GM19035 (cell line): ENCODE results near the gene POC5.
"Not testable (repeated sequence)": the region's sequence is repeated elsewhere in the genome, so short reads cannot be mapped to it uniquely, and the experiment has no call there.

Experiments
- ATAC-seq: cut with Tn5 transposase; IDR thresholded peaks from one replicate; pipeline ENCODE4 v1.9.1; 2021; ENCODE audit not compliant: unreplicated experiment

Gene POC5

GRCh38 chr5:75717082-75717922 lies at the start of gene POC5:
Gene POC5, minus strand, starts transcription at chr5:75717437. Its CDS starts 4,500 bp downstream, at chr5:75712937.
- ATAC-seq = peak; percentile 96

GRCh38 chr5:75758116-75758515 lies 40.9 kb upstream of the POC5 start:
- no peak for ATAC-seq

- no peak for ATAC-seq
Measured at GRCh38 chr5:75756981-75757380, 39.7 kb upstream of the POC5 start.

- ATAC-seq = no peak
Measured at GRCh38 chr5:75756211-75756610, 39.0 kb upstream of the POC5 start.

GRCh38 chr5:75753182-75753581 lies 35.9 kb upstream of the POC5 start:
- ATAC-seq = no peak

GRCh38 chr5:75744355-75744754 lies 27.1 kb upstream of the POC5 start:
- ATAC-seq = no peak

- ATAC-seq = no peak
Measured at GRCh38 chr5:75736273-75736672, 19.0 kb upstream of the POC5 start.

- ATAC-seq = no peak
Measured at GRCh38 chr5:75734913-75735789, 17.9 kb upstream of the POC5 start.

- ATAC-seq = no peak
Measured at GRCh38 chr5:75733767-75734166, 16.5 kb upstream of the POC5 start.

GRCh38 chr5:75731515-75731914 lies 14.3 kb upstream of the POC5 start:
- ATAC-seq = not testable (repeated sequence)

- no peak for ATAC-seq
Measured at GRCh38 chr5:75729321-75729720, 12.1 kb upstream of the POC5 start.

- ATAC-seq = no peak
Measured at GRCh38 chr5:75727931-75728330, 10.7 kb upstream of the POC5 start.

GRCh38 chr5:75726224-75726623 lies 9.0 kb upstream of the POC5 start:
- not testable (repeated sequence) for ATAC-seq

- ATAC-seq = no peak
Measured at GRCh38 chr5:75723378-75723777, 6.1 kb upstream of the POC5 start.

- ATAC-seq = no peak
Measured at GRCh38 chr5:75721573-75721972, 4.3 kb upstream of the POC5 start.

- ATAC-seq = no peak
Measured at GRCh38 chr5:75720882-75721281, 3.6 kb upstream of the POC5 start.

GRCh38 chr5:75716715-75717081 lies 539 bp downstream of the POC5 start:
- ATAC-seq = peak; percentile 11

GRCh38 chr5:75712091-75712490 lies 5.1 kb downstream of the POC5 start:
- no peak for ATAC-seq

- ATAC-seq = no peak
Measured at GRCh38 chr5:75711151-75711550, 6.1 kb downstream of the POC5 start.

- ATAC-seq = no peak
Measured at GRCh38 chr5:75710637-75711036, 6.6 kb downstream of the POC5 start.

- ATAC-seq = no peak
Measured at GRCh38 chr5:75707911-75708509, 9.2 kb downstream of the POC5 start.

GRCh38 chr5:75706775-75707174 lies 10.5 kb downstream of the POC5 start:
- no peak for ATAC-seq
